SK-N-MC (cell line): ENCODE results near the gene WTIP.

Source experiments
- EZH2 ChIP-seq: fragments of 200-600 bp; sonication (generic); IDR thresholded peaks from one replicate; pipeline ENCODE4 v1.6.1; 2017; ENCODE audit warnings: antibody characterized with exemption
- FOXP2 ChIP-seq: optimal IDR thresholded peaks from 2 replicates; pipeline ENCODE3; 2011; ENCODE audit warnings: mild to moderate bottlenecking, moderate library complexity; ENCODE audit not compliant: insufficient read depth; ENCODE audit errors: extremely low read length, control extremely low read depth
- POLR2AphosphoS5 ChIP-seq: IDR thresholded peaks from 2 replicates; pipeline ENCODE4 v1.6.1; 2012; ENCODE audit warnings: mild to moderate bottlenecking, low read depth, low read length, borderline replicate concordance

DNA sequence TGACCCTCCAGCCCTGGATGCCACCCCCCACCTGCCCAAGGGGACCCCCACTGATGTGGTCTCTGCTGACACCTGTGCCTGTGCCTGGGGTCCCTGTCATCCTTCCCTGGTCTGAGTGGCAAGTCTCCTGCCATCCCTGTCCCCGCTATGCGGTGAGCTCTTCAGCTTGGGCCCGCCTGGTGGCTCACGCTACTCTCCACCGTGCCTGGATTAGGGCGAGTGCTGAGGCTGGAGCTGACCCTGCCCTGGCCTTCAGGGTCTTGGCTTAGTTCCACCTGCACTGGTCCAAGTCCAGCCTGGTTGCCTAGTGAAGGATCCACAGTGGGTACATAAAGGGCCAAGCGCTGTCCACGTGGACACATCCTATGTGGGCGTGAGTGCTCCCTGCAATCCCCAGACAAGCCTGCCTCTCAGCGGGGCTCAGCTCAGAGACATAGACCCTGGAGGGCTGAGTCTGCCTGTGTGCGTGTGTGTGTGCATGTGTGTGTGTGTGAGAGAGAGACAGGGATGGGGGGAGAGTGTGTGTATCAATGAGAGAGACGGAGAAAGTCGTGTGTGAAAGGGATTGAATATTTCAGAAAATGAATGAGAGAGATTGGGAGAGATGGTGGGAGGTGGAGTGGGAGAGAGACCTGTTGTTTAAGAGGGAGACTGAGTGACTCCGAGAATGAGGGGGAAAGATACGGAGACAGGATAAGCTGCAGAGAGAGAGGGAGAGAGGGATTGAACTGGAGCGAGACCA lies 22.1 kb downstream of the WTIP start:
- TF ChIP-seq EZH2 (no peak), POLR2AphosphoS5 (no peak), FOXP2 (no peak)
